Measurements from ENCODE around the gene RETREG1. TPM values are rescaled to one million over a fixed set of nuclear protein-coding genes. Genes with fewer than 3 reads are reported as not detected.

RETREG1 gene
- total and polyA plus RNA-seq, 2 of the 13 experiments (the other 11 are each of a cell fraction or from before 2014, with no cell fraction given) = 0.07 TPM; not detected in 1

DNA sequence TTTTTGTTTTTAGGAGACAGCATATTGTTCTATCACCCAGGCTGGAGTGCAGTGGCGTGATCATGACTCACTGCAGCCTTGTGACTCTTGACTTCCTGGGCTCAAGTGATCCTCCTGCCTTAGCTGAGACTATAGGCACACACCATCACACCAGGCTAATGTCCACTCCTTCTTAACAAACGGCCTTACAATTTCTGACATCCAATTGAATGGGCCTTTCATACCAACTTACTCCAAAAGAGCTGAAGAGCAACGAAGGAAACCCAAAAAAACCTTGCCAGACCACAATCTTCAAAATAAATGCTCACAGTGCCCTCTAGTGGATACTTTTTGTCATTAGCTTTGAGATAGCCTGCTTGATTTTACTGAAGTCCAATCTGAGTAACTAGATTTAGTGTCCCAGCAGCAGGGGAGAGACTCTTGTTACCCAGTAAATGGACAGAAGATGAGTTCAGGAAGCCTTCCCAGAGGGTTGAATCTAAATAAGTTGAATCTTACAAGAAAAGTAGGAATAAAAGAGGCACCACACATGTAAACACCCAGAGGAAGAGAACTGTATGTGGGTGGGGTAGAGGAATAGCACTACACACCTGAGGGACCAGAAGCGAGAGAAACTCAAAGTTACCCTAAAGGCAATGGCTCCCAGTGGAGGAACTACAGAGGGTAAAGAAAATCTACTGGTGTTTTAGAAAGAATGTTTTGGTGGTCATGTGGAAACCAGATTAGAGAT lies 160.5 kb downstream of the RETREG1 start (continued):
- TF ChIP-seq TRIM24 (CRISPR knock-in tag; IDR thresholded peaks at IDR 0.05) (no peak), STAG1 (CRISPR knock-in tag; IDR thresholded peaks at IDR 0.05) (peak; percentile 52)
- TF ChIP-seq, protein P1, sequence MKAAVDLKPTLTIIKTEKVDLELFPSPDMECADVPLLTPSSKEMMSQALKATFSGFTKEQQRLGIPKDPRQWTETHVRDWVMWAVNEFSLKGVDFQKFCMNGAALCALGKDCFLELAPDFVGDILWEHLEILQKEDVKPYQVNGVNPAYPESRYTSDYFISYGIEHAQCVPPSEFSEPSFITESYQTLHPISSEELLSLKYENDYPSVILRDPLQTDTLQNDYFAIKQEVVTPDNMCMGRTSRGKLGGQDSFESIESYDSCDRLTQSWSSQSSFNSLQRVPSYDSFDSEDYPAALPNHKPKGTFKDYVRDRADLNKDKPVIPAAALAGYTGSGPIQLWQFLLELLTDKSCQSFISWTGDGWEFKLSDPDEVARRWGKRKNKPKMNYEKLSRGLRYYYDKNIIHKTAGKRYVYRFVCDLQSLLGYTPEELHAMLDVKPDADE (CRISPR knock-in tag; IDR thresholded peaks at IDR 0.05) = no peak

DNA sequence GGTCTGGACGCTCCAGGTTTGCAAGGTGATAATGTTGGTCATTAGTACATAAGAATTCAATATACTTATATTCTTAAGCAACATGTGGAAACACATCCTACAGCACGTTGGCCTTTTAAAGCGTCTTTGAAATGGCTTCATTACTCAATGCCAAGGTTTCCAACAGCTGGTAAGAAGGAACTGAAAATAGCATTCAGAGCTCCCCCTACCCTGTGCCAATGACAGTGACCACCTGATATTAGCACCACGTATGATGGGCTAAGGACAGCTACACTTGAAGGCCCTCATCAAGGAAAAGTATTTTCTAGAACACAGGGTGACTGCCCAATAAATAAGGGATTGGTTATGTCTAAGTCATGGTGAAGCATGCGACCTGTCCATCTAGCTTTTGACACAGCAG lies 161.1 kb downstream of the RETREG1 start:
- TF ChIP-seq ZFYVE20 (CRISPR knock-in tag; IDR thresholded peaks at IDR 0.05; ENCODE audit: borderline replicate concordance, low read depth) (no peak), HDAC1 (CRISPR knock-in tag; IDR thresholded peaks at IDR 0.05) (no peak), MTF1 (CRISPR knock-in tag; IDR thresholded peaks at IDR 0.05) (no peak), ISX (CRISPR knock-in tag; conservative IDR thresholded peaks at IDR 0.05) (no peak), ZNF761 (CRISPR knock-in tag; conservative IDR thresholded peaks at IDR 0.05) (no peak), FLYWCH1 (CRISPR knock-in tag; IDR thresholded peaks at IDR 0.05) (no peak), MZF1 (CRISPR knock-in tag; IDR thresholded peaks at IDR 0.05; ENCODE audit: borderline replicate concordance) (no peak), ZNF496 (CRISPR knock-in tag; IDR thresholded peaks at IDR 0.05; ENCODE audit: insufficient replicate concordance) (no peak)
- TF ChIP-seq, protein P2, sequence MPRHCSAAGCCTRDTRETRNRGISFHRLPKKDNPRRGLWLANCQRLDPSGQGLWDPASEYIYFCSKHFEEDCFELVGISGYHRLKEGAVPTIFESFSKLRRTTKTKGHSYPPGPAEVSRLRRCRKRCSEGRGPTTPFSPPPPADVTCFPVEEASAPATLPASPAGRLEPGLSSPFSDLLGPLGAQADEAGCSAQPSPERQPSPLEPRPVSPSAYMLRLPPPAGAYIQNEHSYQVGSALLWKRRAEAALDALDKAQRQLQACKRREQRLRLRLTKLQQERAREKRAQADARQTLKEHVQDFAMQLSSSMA (CRISPR knock-in tag; IDR thresholded peaks at IDR 0.05) = no peak
- ATAC-seq (no peak), FAIRE-seq (no peak), DNase-seq (ENCODE audit: low spot score) (no peak)
- Histone ChIP-seq H3K27ac (ENCODE audit: extremely low read length, insufficient read depth, low read length) (no peak overlapping the region), H3K27me3 (ENCODE audit: control insufficient read depth in 1 of 2, insufficient read depth in 2 of 2, low read length in 2 of 2) (no peaks in the 10 kb centered on the region), H3K9me3 (ENCODE audit: low read length) (no peaks in the 10 kb centered on the region), H4K20me1 (ENCODE audit: insufficient read depth, low read length) (peaks cover 7% of the 10 kb centered on the region), H3K79me2 (ENCODE audit: insufficient read depth, low read length) (peaks cover 12% of the 10 kb centered on the region), H3K4me2 (ENCODE audit: low read depth, low read length) (no peak overlapping the region), H3K36me3 (replicated peaks in 1 of 2; ENCODE audit: control insufficient read depth in 1 of 2, insufficient read depth in 2 of 2, low read length in 2 of 2) (peaks cover 24 to 76% of the 10 kb centered on the region in 2 experiments), H2AFZ (ENCODE audit: low read length) (no peak overlapping the region), H3K9ac (ENCODE audit: insufficient read depth, low read depth, low read length) (no peak overlapping the region), H3K4me3 (replicated peaks in 1 of 3; ENCODE audit: insufficient read depth in 1 of 3, low read depth in 2 of 3, low read length in 3 of 3) (no peak overlapping the region), H3K4me1 (ENCODE audit: insufficient read depth, low read length) (no peaks in the 10 kb centered on the region)
- intact Hi-C loops (cut with micrococcal nuclease; ENCODE audit: unreplicated experiment) = loop anchor here (1.0 kb wide), 2 partner anchors 10 to 295 kb away; partner anchors contain the start of gene ZNF622
- CTCF ChIA-PET (ENCODE audit: low intra/inter-chr PET ratio, low total read pairs) = interaction anchor here (2.0 kb wide), 1 partner anchor 295 kb away, joined by 13 read pairs; no protein-coding TSS in a partner anchor
- in situ Hi-C loops (cut with HindIII; ENCODE audit: extremely low pct_ligation_motif_present, low pct_unique_long_range_greater_than_20kb) = loop anchor here (5.0 kb wide), 1 partner anchor 293 kb away; no protein-coding TSS in a partner anchor
- POLR2A ChIA-PET = interaction anchor here (1.2 kb wide), 1 partner anchor 11 kb away, joined by 4 read pairs; no protein-coding TSS in a partner anchor
- BruUV-seq (replicated peaks) = no TSS peak
- 93% methylated on average over 5 of the region's 5 CpGs for WGBS (ENCODE audit: low lambda C conversion rate)

Data from HepG2 (cell line).